Stimulated activated CD4-positive, alpha-beta T cell treated with anti-CD3 and anti-CD28 coated beads, Interleukin-2, amount 100 ng/mL, for 4 hours (primary cell): ENCODE data around the gene EI24.

Experiments used
- DNase-seq: peaks from one replicate; pipeline ENCODE4 v3.0.0-alpha.2; 2020; ENCODE audit warnings: low read depth

Gene EI24

DNA sequence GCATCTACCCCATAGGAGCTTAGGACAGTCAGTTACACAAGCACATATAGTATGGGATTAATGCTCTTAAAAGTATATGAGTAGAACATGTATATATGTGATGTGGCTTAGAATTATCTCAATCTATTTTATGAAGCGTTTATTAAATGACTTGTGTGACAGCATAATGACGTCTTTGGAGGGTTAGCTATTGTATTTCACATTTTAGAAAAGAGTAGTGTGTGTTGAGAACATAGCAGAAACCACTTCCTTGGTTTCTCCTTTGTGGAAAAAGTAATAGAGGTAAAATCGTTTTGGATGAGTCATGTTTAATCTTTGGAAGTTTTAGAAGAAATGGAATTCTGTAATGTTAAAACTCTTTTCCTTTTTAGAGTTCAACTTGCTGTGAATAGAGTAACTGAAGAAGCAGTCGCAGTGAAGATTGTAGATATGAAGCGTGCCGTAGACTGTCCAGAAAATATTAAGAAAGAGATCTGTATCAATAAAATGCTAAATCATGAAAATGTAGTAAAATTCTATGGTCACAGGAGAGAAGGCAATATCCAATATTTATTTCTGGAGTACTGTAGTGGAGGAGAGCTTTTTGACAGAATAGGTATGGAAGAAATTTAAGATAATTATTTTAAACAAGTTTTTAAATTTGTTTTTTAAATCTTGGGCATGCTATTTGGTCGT, 58.1 kb downstream of the EI24 start:
- no peak for DNase-seq
